Stimulated activated CD8-positive, alpha-beta memory T cell treated with anti-CD3 and anti-CD28 coated beads, Interleukin-7, amount 100 ng/mL, for 48 hours (primary cell): ENCODE measurements around the gene ODF4.
"Not testable (repeated sequence)": the region's sequence is repeated elsewhere in the genome, so short reads cannot be mapped to it uniquely, and the experiment has no call there.

ENCODE experiments used
- DNase-seq, 2 donors: peaks; one replicate each; pipeline ENCODE4 v3.0.0-alpha.2; 2020; ENCODE audit warnings: low read depth in 1 of 2; ENCODE audit errors: extremely low read depth in 1 of 2

Gene ODF4

GRCh38 chr17:8324923-8325322 is 14.7 kb upstream of the ODF4 start:
- no peak for DNase-seq

- no peak for DNase-seq
Observed at GRCh38 chr17:8326511-8327302, 12.9 kb upstream of the ODF4 start.

- DNase-seq: no peak
Observed at GRCh38 chr17:8327303-8327649, 12.4 kb upstream of the ODF4 start.

- DNase-seq: no peak
Observed at GRCh38 chr17:8332128-8332527, 7.5 kb upstream of the ODF4 start.

GRCh38 chr17:8332688-8333087 is 7.0 kb upstream of the ODF4 start:
- DNase-seq: no peak

GRCh38 chr17:8333281-8333680 is 6.4 kb upstream of the ODF4 start:
- DNase-seq: no peak

- no peak for DNase-seq
Observed at GRCh38 chr17:8337802-8338752, 1.6 kb upstream of the ODF4 start.

- DNase-seq: no peak
Observed at GRCh38 chr17:8338753-8339140, 893 bp upstream of the ODF4 start.

- DNase-seq: no peak
Observed at GRCh38 chr17:8341456-8341855, 1.8 kb downstream of the ODF4 start.

- no peak for DNase-seq
Observed at GRCh38 chr17:8345052-8345690, 5.5 kb downstream of the ODF4 start.

GRCh38 chr17:8345951-8346665 is 6.5 kb downstream of the ODF4 start:
- DNase-seq: no peak

- not testable (repeated sequence) for DNase-seq
Observed at GRCh38 chr17:8347001-8347400, 7.4 kb downstream of the ODF4 start.

- no peak for DNase-seq
Observed at GRCh38 chr17:8350339-8350738, 10.7 kb downstream of the ODF4 start.

GRCh38 chr17:8353736-8354135 is 14.1 kb downstream of the ODF4 start:
- DNase-seq: no peak

- no peak for DNase-seq
Observed at GRCh38 chr17:8354236-8354635, 14.6 kb downstream of the ODF4 start.

- DNase-seq: no peak
Observed at GRCh38 chr17:8357910-8358309, 18.3 kb downstream of the ODF4 start.

- DNase-seq: no peak
Observed at GRCh38 chr17:8359769-8360168, 20.1 kb downstream of the ODF4 start.

- DNase-seq: no peak
Observed at GRCh38 chr17:8360260-8360659, 20.6 kb downstream of the ODF4 start.

GRCh38 chr17:8360751-8361150 is 21.1 kb downstream of the ODF4 start:
- no peak for DNase-seq

GRCh38 chr17:8362651-8363332 is 23.2 kb downstream of the ODF4 start:
- DNase-seq: no peak
